AG09309 (cell line): ENCODE results near the gene CNN3.

Experiments used
- DNase-seq: peaks from one replicate; pipeline ENCODE4 v3.0.0-alpha.2; 2010; ENCODE audit warnings: low read depth
- H3K4me3 ChIP-seq: 2 replicates; pipeline ENCODE4 v1.5.1; 2011; ENCODE audit warnings: mild to moderate bottlenecking, low read depth, low read length, moderate library complexity; ENCODE audit not compliant: control insufficient read depth
- CTCF ChIP-seq: IDR thresholded peaks from 2 replicates; pipeline ENCODE4 v1.5.1; 2011; ENCODE audit warnings: mild to moderate bottlenecking, low read depth, low read length, inconsistent platforms; ENCODE audit not compliant: insufficient read depth, control insufficient read depth; ENCODE audit errors: missing control alignments

The CNN3 gene

GRCh38 chr1:94958081-94958480, 31.2 kb upstream of the CNN3 start:
- no peak for DNase-seq
- TF ChIP-seq CTCF = no peak

GRCh38 chr1:94955767-94956632, 29.1 kb upstream of the CNN3 start:
- TF ChIP-seq CTCF = no peak
- DNase-seq = no peak
- H3K4me3 ChIP-seq = no peak overlapping the region

More at GRCh38 chr1:94958081-94958480, 31.2 kb upstream of the CNN3 start:
- H3K4me3 ChIP-seq = no peak overlapping the region

GRCh38 chr1:94954263-94955220, 27.6 kb upstream of the CNN3 start:
- no peak for TF ChIP-seq CTCF
- H3K4me3 ChIP-seq = no peak overlapping the region
- DNase-seq = no peak

- no peak for DNase-seq
- H3K4me3 ChIP-seq = no peak overlapping the region
- no peak for TF ChIP-seq CTCF
Measured at GRCh38 chr1:94953746-94954145, 26.8 kb upstream of the CNN3 start.

GRCh38 chr1:94953107-94953506, 26.2 kb upstream of the CNN3 start:
- DNase-seq = no peak
- TF ChIP-seq CTCF = no peak
- no peak overlapping the region for H3K4me3 ChIP-seq

GRCh38 chr1:94952539-94952938, 25.6 kb upstream of the CNN3 start:
- TF ChIP-seq CTCF = no peak
- H3K4me3 ChIP-seq = no peak overlapping the region
- no peak for DNase-seq
